GM21381 (cell line): ENCODE results near the gene NT5DC2.

ENCODE experiments used
- ATAC-seq: cut with Tn5 transposase; IDR thresholded peaks from one replicate; pipeline ENCODE4 v1.9.1; 2021; ENCODE audit warnings: mild to moderate bottlenecking, moderate library complexity; ENCODE audit not compliant: unreplicated experiment

Gene NT5DC2

DNA sequence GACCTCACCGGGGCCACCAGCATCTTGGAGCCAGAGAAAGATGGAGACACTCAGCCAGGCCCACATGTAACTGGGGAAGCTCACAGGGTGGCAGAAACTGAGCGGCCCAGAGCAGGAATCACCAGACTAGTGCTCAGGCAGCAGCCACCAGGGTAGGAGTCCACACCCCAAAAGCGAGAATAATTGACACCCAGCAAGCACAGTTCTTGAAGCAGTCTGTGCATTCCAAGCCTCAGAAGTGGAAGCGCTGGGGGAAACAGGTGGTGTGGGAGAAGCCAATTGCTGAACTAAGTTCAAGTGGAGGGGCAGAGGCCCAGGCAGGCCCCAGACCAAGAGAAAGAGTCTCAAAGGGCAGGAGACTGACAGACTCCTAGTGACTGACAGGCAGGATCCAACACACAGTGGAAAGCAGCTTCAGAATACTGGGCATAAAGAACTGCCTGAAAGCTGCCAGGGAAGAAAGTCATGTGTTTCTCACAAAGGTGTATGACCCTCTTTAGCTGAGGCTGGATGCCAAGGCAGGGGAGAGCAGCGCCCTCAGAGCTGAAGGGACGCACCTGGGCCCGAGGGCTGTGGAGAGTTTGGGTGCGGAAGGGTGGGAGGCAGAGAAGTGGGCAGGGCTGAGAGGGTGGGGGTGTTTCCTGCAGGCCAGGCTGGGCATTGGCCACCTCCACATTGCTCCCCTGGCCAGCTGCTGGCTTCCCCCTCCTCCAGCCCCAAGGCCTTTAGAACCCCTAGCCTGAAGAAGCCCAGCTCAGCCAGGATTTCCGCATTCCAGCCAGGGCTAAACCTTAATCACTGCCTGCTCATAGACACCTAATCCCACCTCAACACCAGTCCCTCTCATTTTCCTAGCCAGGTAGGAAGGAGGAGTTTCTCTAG is 7.7 kb downstream of the NT5DC2 start:
- ATAC-seq, result no peak

DNA sequence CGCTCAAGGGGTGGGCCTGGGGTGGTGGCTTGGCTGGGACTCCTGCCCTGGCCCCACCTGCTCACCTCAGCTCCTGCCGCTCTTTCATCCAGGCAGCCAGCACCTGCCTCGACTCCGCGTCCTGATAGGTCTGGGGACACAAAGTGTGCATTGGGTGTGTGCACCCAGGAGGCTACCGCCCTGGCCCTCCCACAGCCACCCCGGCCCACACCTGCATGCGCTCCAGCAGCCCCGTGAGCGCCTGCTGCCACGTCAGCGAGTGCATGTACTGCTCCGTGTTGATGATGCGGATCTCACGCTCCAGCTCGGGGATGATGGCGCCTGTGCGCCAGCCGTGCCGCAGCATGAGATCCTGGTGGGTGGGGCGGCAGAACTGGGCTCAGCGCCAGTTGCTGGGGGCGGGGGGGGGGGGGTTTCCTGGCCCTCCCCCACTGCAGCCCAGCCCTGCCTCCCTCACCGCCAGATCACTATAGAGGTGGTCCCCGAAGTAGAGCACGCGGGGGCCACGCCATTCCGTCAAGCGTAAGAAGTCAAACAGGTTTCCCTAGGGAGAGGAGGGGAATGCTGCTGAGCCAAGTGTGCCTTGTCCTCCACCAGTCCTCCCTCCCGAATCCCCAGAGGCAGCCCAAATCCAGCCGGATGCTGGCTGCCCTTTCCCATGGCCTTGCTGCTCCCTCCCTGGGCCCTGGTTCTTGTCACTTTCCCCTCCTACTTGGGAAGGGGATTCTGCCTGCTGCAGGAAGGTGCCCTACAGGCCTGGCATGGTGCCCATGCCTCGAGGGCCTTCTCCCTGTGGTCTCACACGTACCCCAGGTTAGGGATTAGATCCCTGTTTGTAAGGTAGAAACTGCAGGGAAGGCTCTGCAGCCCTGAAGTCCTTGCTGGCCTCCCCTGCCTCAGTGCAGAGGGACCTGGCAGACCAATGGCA is 8.6 kb downstream of the NT5DC2 start:
- no peak for ATAC-seq

DNA sequence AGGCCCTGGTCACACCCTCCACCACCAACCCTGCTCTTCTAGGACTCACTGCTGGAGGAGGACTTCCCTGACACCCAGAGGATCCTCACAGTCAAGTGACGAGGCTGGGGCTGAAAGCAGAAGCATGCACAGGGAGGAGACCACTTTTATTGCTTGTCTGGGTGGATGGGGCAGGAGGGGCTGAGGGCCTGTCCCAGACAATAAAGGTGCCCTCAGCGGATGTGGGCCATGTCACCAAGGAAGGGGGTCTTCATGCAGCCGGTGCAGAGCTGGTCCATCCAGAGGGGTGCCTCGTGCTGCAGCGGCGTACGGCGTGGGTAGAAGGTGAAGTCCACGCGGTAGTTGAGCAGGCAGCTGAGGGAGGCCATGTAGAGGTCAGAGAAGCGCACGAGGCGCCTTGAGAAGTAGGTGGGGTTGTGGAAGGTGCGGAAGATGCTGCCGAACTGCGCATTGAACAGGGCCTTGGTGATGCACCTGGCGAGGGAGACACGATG is 9.4 kb downstream of the NT5DC2 start:
- no peak for ATAC-seq

DNA sequence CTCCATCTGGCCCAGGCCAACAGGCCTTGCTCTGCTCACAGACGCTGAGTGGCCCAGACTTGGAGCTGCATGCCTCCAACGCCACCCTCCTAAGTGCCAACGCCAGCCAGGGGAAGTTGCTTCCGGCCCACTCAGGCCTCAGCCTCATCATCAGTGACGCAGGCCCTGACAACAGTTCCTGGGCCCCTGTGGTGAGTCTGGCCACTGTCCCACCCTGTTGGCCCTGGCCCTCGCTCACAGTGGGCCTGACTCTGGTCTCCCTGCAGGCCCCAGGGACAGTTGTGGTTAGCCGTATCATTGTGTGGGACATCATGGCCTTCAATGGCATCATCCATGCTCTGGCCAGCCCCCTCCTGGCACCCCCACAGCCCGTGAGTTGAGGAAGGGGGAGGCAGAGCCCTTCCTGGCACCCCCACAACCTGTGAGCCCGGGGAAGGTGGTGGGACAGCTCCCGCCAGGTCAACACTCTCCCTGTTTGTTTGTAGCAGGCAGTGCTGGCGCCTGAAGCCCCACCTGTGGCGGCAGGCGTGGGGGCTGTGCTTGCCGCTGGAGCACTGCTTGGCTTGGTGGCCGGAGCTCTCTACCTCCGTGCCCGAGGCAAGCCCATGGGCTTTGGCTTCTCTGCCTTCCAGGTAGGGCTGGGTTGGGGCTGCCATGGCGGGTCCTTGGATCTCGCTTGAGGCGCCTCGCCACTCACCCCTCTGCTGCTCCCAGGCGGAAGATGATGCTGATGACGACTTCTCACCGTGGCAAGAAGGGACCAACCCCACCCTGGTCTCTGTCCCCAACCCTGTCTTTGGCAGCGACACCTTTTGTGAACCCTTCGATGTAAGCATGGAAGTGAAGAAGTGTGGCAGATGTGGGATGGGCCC is 10.0 kb downstream of the NT5DC2 start:
- no peak for ATAC-seq

DNA sequence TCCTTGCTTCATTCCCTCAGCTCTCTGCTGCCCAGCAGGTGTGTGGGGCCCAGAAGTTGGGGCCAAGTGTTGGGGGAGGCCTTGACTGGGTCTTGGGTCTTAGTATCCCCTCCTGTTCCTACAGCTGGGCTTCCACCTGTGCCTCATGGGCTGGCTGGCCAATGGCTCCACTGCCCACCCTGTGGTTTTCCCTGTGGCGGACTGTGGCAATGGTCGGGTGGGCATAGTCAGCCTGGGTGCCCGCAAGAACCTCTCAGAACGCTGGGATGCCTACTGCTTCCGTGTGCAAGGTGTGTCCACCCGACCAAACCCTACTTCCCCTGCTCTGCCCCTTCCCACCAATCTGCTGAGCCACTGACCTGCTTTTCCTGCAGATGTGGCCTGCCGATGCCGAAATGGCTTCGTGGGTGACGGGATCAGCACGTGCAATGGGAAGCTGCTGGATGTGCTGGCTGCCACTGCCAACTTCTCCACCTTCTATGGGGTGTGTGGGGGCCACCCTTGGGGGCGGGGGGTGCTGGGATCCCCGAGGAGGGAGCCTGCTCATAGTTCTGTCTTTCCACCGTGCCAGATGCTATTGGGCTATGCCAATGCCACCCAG is 10.9 kb downstream of the NT5DC2 start:
- ATAC-seq, result no peak

DNA sequence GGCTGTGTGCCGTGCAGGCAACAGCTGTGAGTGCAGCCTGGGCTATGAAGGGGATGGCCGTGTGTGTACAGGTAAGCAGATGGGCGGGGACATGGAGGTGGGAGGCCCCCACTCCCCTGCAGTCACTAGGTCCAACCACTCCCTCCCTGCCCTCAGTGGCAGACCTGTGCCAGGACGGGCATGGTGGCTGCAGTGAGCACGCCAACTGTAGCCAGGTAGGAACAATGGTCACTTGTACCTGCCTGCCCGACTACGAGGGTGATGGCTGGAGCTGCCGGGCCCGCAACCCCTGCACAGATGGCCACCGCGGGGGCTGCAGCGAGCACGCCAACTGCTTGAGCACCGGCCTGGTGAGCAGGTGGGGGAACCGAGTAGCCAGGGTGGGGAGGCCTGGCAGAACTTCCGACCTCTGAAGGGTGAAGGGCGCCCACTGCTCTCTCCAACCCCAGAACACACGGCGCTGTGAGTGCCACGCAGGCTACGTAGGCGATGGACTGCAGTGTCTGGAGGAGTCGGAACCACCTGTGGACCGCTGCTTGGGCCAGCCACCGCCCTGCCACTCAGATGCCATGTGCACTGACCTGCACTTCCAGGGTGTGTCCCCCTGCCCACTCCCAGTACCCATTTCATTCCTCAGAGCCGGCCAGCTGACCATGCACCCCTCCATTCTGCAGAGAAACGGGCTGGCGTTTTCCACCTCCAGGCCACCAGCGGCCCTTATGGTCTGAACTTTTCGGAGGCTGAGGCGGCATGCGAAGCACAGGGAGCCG is 11.6 kb downstream of the NT5DC2 start:
- ATAC-seq, result no peak

DNA sequence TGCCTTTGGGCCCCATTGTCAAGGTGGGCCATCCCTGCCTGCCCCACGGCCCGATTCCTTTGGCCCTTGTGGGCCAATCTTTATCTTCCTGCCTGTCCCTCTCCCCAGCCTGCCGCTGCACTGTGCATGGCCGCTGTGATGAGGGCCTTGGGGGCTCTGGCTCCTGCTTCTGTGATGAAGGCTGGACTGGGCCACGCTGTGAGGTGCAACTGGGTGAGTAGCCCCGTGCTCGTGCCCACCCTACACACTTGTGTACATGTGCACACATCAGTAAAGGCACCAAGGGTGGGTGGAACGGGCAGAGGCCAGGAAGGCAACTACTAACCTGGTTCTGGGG is 12.2 kb downstream of the NT5DC2 start:
- ATAC-seq, result no peak

DNA sequence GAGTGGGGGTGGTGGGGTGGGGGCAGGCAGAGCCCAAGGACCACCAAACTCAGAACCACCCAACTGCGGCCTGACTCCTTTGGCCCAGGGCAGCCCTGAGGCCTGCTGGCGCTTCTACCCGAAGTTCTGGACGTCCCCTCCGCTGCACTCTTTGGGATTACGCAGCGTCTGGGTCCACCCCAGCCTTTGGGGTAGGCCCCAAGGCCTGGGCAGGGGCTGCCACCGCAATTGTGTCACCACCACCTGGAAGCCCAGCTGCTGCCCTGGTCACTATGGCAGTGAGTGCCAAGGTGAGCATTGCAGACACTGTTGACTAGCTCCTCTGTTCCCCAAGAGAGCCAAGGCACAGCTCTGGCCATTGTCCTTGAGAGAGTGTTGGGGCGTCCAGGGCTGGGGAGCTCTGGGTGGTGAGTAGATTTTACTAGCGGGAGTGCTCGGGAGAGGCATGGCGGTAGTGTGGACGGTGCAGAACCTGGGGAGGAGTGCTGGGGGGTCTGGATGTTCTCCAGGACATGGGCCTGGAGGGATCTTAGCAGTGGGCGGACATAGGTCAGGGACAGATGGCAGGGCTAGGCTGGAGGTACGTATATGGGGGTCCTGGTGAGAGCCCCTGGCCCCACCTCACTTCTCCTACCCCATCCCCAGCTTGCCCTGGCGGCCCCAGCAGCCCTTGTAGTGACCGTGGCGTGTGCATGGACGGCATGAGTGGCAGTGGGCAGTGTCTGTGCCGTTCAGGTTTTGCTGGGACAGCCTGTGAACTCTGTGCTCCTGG is 12.8 kb downstream of the NT5DC2 start:
- ATAC-seq, result no peak

DNA sequence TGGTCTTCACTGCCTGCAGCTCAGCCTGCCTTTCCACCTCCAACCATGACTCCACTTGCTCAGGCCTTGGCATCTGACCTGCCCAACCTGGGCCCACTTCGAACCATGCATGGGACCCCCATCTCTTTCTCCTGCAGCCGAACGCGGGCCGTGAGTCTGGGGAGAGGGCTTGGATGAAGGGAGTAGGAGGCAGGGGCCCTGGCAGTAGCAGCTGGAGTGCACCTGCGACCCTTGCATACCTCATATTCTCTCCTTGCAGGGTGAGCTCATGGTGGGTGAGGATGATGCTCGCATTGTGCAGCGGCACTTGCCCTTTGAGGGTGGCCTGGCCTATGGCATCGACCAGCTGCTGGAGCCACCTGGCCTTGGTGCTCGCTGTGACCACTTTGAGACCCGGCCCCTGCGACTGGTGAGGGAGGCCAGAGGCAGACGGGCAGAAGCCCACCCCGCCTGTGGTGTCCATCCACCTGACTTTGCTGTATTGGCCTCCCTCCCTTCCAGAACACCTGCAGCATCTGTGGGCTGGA is 13.5 kb downstream of the NT5DC2 start:
- no peak for ATAC-seq

DNA sequence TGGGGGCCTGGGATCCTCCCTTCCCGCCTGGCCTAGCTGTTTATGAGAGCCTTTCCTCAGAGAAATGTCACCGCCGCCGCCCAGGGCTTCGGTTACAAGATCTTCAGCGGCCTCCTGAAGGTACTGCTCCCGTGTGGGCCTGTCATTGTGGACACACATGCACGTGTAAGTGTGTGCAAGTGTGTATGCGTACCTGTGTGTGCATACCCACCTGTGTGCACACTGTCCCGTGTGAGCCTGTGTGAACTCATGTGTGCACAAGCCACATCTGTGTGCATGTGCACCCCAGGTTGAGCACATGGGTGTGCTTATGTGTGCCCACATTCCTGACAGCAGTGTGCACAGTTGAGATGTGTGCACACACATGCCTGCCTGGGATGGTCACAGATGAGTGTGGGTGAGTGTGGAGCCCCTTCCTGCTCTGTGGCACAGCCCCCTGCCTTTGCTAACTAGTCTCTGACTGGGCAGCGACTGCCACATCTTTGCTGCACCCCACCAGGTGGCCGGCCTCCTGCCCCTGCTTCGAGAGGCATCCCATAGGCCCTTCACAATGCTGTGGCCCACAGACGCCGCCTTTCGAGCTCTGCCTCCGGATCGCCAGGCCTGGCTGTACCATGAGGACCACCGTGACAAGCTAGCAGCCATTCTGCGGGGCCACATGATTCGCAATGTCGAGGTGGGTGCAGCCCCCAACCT is 14.1 kb downstream of the NT5DC2 start:
- no peak for ATAC-seq

DNA sequence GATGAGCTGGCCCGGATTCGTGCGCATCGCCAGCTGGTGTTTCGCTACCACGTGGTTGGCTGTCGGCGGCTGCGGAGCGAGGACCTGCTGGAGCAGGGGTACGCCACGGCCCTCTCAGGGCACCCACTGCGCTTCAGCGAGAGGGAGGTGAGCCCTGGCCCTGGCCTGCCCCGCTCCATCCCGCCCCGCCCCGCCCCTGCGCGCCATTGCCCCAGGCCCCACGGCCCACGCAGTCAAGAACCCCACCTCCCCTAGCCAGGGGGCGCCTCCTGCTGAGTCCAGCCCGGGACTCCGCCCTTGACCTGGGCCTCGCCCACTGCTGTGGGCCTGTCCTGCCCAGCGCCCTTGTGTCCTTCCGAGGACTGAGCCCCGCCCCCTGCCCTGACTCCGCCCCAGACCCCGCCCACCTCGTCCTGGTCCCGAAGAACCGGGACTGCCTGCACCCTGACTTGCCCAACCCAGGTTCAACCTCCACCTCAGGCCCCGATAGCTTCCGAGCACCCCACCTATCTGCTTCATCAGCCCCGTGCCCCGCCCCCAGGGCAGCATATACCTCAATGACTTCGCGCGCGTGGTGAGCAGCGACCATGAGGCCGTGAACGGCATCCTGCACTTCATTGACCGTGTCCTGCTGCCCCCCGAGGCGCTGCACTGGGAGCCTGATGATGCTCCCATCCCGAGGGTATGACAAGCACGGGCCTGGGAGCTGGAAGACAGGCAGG is 14.8 kb downstream of the NT5DC2 start:
- ATAC-seq, result no peak

DNA sequence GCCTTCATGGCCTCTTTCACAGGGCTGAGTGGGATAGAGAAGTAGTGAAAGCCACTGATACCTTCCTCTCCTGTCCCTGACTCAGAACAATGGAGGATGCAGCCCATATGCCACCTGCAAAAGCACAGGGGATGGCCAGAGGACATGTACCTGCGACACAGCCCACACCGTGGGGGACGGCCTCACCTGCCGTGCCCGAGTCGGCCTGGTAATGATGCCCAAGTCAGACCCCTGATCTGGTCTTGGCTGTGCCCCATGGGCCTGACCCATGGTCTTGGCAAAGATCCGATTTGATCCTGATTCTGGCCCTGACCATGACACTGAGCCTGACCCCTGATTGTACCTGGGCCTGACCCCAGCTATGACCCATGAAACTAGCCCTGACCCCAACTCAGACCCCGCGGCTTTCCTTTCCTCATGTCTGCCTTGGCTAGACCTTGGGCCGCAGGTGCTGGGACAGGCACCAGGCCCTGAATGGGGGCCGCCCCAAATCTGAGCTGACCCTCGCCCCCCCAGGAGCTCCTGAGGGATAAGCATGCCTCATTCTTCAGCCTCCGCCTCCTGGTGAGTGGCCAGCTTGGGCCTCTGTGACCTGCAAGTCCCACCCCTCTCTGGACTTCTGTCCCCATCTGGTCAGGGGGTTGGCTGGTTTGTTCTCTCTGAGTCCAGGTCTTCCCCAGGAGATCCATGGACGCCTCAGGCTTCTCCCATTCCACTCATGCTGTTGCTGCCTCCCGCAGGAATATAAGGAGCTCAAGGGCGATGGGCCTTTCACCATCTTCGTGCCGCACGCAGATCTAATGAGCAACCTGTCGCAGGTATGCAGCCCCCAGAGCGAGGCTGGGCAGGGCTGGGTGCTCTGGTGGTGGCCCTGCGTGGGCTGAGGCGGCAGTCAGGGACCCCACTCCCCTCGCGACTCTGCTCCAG is 15.6 kb downstream of the NT5DC2 start:
- ATAC-seq, result no peak

DNA sequence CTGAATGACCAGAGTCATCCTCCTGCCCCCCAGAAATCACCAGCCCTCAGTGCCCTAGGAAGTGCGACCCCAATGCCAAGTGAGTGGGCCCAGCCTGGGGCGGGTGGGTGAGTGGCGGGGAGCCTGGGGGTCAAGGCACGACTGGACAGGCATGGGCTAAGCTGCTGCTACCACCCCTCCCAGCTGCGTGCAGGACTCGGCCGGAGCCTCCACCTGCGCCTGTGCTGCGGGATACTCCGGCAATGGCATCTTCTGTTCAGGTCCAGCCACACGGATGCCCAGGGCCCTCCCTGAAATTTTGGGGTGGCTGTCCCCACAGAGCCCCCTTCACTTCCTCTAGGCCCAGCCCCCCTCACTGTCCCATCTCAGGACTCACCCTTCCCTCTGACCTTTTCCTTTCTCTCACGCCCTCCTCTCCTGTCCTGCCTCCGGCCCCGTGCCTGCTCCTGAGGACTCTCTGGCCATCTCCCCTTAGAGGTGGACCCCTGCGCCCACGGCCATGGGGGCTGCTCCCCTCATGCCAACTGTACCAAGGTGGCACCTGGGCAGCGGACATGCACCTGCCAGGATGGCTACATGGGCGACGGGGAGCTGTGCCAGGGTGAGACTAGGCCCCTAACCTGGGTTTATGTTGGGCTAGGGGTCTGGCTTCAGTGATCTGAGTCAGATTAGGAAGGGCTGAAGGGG is 17.0 kb downstream of the NT5DC2 start:
- ATAC-seq, result no peak

DNA sequence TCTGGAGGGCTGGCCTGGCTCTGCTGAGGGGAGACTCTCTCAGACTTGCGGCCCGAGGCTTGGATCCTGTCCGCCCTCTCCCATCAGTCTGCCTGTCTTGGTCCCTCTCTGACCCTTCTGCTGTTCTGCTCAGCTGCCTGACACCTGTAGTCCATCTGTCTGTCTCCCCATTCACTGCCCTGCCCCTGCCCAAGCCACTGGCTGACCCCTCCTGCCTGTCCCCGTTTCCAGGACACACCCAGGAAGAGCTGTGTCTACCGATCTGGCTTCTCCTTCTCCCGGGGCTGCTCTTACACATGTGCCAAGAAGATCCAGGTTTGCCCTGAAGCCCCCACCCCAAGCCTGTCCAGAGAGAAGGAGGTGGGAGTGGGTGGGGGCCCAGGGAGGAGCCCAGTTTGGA is 18.5 kb downstream of the NT5DC2 start:
- no peak for ATAC-seq

DNA sequence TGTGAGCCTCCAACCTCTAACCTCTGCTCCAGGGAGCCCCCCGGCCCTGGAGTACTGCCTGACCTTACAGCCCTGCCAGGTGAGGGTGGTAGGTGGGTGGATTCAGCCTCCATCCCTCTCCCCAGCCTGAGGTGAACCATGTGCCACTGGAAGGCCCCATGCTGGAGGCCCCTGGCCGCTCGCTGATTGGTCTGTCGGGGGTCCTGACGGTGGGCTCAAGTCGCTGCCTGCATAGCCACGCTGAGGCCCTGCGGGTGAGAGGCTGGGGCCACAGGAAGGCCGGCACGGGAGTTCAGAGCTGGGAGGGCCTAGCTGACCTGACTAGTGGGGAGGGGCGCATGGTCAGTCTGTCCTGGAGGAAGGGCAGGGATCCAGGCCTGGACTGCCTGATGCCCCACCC is 19.1 kb downstream of the NT5DC2 start:
- no peak for ATAC-seq

DNA sequence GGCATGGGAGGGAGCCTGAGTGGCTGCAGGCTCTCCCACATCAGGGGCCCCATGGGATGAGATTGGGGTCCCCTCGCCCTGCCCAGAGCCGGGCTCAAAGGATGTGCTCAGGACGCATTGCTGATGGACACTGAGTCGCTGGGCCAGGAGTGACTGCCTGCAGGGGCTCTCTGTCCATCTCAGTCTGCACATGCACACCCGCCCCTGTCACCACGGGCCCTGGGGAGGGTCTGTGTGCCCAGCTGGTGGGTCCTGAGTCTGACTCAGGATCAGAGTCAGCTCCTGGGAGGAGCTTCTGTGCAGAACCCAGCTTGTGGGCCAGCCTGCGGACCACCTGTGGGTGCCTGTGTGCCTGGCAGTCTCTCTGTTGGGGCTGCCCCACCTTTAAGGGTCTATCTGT is 20.4 kb downstream of the NT5DC2 start:
- no peak for ATAC-seq
